ENCODE measurements around the gene BMERB1.

BMERB1 gene

GRCh38 chr16:15575293-15576049 lies 141.1 kb downstream of the BMERB1 start:
- no peak overlapping the region for H3K4me3 ChIP-seq (ENCODE audit: low read depth, low read length)
- TF ChIP-seq CTCF (conservative IDR thresholded peaks at IDR 0.05; ENCODE audit: low read depth, low read length): no peak
- DNase-seq (ENCODE audit: low read depth): no peak

- DNase-seq (ENCODE audit: low read depth): no peak
- H3K4me3 ChIP-seq (ENCODE audit: low read depth, low read length): no peak overlapping the region
- no peak for TF ChIP-seq CTCF (conservative IDR thresholded peaks at IDR 0.05; ENCODE audit: low read depth, low read length)
Observed at GRCh38 chr16:15576960-15577958, 142.9 kb downstream of the BMERB1 start.

- no peak overlapping the region for H3K4me3 ChIP-seq (ENCODE audit: low read depth, low read length)
- no peak for DNase-seq (ENCODE audit: low read depth)
- TF ChIP-seq CTCF (conservative IDR thresholded peaks at IDR 0.05; ENCODE audit: low read depth, low read length): no peak
Observed at GRCh38 chr16:15578824-15579223, 144.4 kb downstream of the BMERB1 start.

- H3K4me3 ChIP-seq (ENCODE audit: low read depth, low read length): no peak overlapping the region
- no peak for DNase-seq (ENCODE audit: low read depth)
- no peak for TF ChIP-seq CTCF (conservative IDR thresholded peaks at IDR 0.05; ENCODE audit: low read depth, low read length)
Observed at GRCh38 chr16:15581127-15581815, 146.9 kb downstream of the BMERB1 start.

- DNase-seq (ENCODE audit: low read depth): no peak
- no peak overlapping the region for H3K4me3 ChIP-seq (ENCODE audit: low read depth, low read length)
- no peak for TF ChIP-seq CTCF (conservative IDR thresholded peaks at IDR 0.05; ENCODE audit: low read depth, low read length)
Observed at GRCh38 chr16:15583526-15583925, 149.1 kb downstream of the BMERB1 start.

- no peak for TF ChIP-seq CTCF (conservative IDR thresholded peaks at IDR 0.05; ENCODE audit: low read depth, low read length)
- no peak overlapping the region for H3K4me3 ChIP-seq (ENCODE audit: low read depth, low read length)
- no peak for DNase-seq (ENCODE audit: low read depth)
Observed at GRCh38 chr16:15585956-15586355, 151.6 kb downstream of the BMERB1 start.
